H1 (cell line): ENCODE data around the gene AOPEP. TPM values are rescaled to one million over a fixed set of nuclear protein-coding genes. Genes with fewer than 3 reads are reported as not detected.

ENCODE experiments used
- CTCF ChIA-PET: fragments of 300-600 bp; sonication (Branson Sonifier 250); formaldehyde crosslinking; loops from one replicate; lab custom pipeline; 2021; ENCODE audit not compliant: partially characterized antibody; lab: Charles Lee
- POLR2A ChIA-PET: fragments of 300-600 bp; sonication (Branson Sonifier 250); formaldehyde crosslinking; loops from one replicate; lab custom pipeline; 2021; ENCODE audit warnings: inconsistent platforms; ENCODE audit not compliant: partially characterized antibody; lab: Charles Lee
- DNase-seq, 2 experiments: peaks; one replicate each; pipeline versions ENCODE4 v3.0.0 to v3.0.0-alpha.2; 2010 to 2022; ENCODE audit warnings: low spot score in 2 of 2, low read depth in 1 of 2, mixed read lengths in 1 of 2
- FAIRE-seq: peaks from 2 replicates; lab custom pipeline; 2011; peaks lifted over from hg19 to GRCh38; lab: Jason Lieb, UNC
- H2AFZ ChIP-seq: 2 replicates; pipeline ENCODE4 v1.8.1; 2012; ENCODE audit warnings: low read length, inconsistent platforms
- H2AK5ac ChIP-seq: 2 replicates; pipeline ENCODE4 v1.6.1; 2013; ENCODE audit warnings: low read depth, low read length
- H2BK120ac ChIP-seq: replicated peaks from 2 replicates; pipeline ENCODE3; 2013; ENCODE audit warnings: low read depth, low read length, inconsistent platforms
- H2BK12ac ChIP-seq: 2 replicates; pipeline ENCODE4 v1.6.1; 2013; ENCODE audit warnings: low read depth, low read length
- H2BK15ac ChIP-seq: 2 replicates; pipeline ENCODE4 v1.6.1; 2013; ENCODE audit warnings: low read length
- H2BK20ac ChIP-seq: 2 replicates; pipeline ENCODE4 v1.6.1; 2013; ENCODE audit warnings: low read length
- H2BK5ac ChIP-seq: 2 replicates; pipeline ENCODE4 v1.6.1; 2013; ENCODE audit warnings: low read depth, low read length
- H3K14ac ChIP-seq: 2 replicates; pipeline ENCODE4 v1.6.1; 2013; ENCODE audit warnings: inconsistent platforms; ENCODE audit not compliant: insufficient read length
- H3K18ac ChIP-seq: 2 replicates; pipeline ENCODE4 v1.6.1; 2013; ENCODE audit warnings: low read length; ENCODE audit errors: extremely low read depth
- H3K23ac ChIP-seq: 2 replicates; pipeline ENCODE4 v1.6.1; 2013; ENCODE audit warnings: inconsistent platforms; ENCODE audit not compliant: insufficient read length
- H3K23me2 ChIP-seq: 2 replicates; pipeline ENCODE4 v1.6.1; 2013; ENCODE audit warnings: low read depth, low read length
- H3K27ac ChIP-seq: 2 replicates; pipeline ENCODE4 v1.6.1; 2011; ENCODE audit warnings: low read depth, low read length, inconsistent platforms
- H3K27me3 ChIP-seq, 4 experiments: replicated peaks in 1 of 4; 1 replicate in 1 of 4; 2 replicates in 3 of 4; pipeline versions ENCODE4 v1.6.1 to v1.8.1; 2011 to 2013; ENCODE audit warnings: low read length in 3 of 4, mild to moderate bottlenecking in 3 of 4, inconsistent platforms in 2 of 4, mixed read lengths in 2 of 4, moderate library complexity in 1 of 4; ENCODE audit not compliant: control insufficient read depth in 3 of 4, insufficient read depth in 3 of 4; ENCODE audit errors: extremely low read depth in 1 of 4
- H3K36me3 ChIP-seq, 4 experiments: 2 replicates each; pipeline versions ENCODE4 v1.6.1 to v1.8.1; 2011 to 2013; ENCODE audit warnings: mild to moderate bottlenecking in 4 of 4, low read length in 3 of 4, moderate library complexity in 2 of 4, control low read depth in 1 of 4, inconsistent platforms in 1 of 4; ENCODE audit not compliant: insufficient read depth in 4 of 4, control insufficient read depth in 2 of 4
- H3K4ac ChIP-seq: replicated peaks from 2 replicates; pipeline ENCODE3; 2013; ENCODE audit warnings: low read length, low read depth, mixed read lengths, inconsistent platforms; ENCODE audit not compliant: insufficient read length
- H3K4me1 ChIP-seq, 4 experiments: replicated peaks in 1 of 4; 1 replicate in 1 of 4; 2 replicates in 3 of 4; pipeline versions ENCODE4 v1.6.1 to v1.8.1; 2011 to 2013; ENCODE audit warnings: low read length in 3 of 4, inconsistent platforms in 2 of 4, mixed read lengths in 1 of 4; ENCODE audit not compliant: insufficient read depth in 4 of 4, control insufficient read depth in 3 of 4
- H3K4me2 ChIP-seq, 2 experiments: 2 replicates each; pipeline versions ENCODE4 v1.6.1 to v1.8.1; 2011 to 2013; ENCODE audit warnings: low read depth in 2 of 2, low read length in 2 of 2, control low read depth in 1 of 2, inconsistent platforms in 1 of 2, mild to moderate bottlenecking in 1 of 2; ENCODE audit not compliant: insufficient read depth in 1 of 2
- H3K4me3 ChIP-seq, 4 experiments: fragments of 200-600, 300-600 bp in 1 of 4; sonication (generic), shearing (Covaris generic), sonication (Bioruptor Twin) in 1 of 4; 2 replicates each; pipeline versions ENCODE4 v1.5.1 to v1.8.1; 2011 to 2016; ENCODE audit warnings: low read length in 4 of 4, low read depth in 3 of 4, control low read depth in 2 of 4, inconsistent platforms in 2 of 4, mild to moderate bottlenecking in 2 of 4, mixed read lengths in 1 of 4, moderate library complexity in 1 of 4; ENCODE audit not compliant: insufficient read depth in 2 of 4; ENCODE audit errors: extremely low read depth in 1 of 4
- H3K56ac ChIP-seq: replicated peaks from 2 replicates; pipeline ENCODE3; 2013; ENCODE audit warnings: low read depth, mild to moderate bottlenecking, mixed read lengths, low read length, inconsistent platforms; ENCODE audit not compliant: insufficient read length
- H3K79me1 ChIP-seq: 2 replicates; pipeline ENCODE4 v1.6.1; 2013; ENCODE audit warnings: low read depth, low read length, control low read depth
- H3K79me2 ChIP-seq, 2 experiments: 2 replicates each; pipeline versions ENCODE4 v1.6.1 to v1.8.1; 2012 to 2013; ENCODE audit warnings: low read length in 2 of 2, mild to moderate bottlenecking in 2 of 2, inconsistent platforms in 1 of 2; ENCODE audit not compliant: insufficient read depth in 2 of 2, control insufficient read depth in 1 of 2
- H3K9ac ChIP-seq, 4 experiments: replicated peaks in 1 of 4; 1 replicate in 1 of 4; 2 replicates in 3 of 4; pipeline versions ENCODE4 v1.6.1 to v1.8.1; 2011 to 2013; ENCODE audit warnings: low read depth in 3 of 4, low read length in 3 of 4, control low read depth in 2 of 4, mild to moderate bottlenecking in 2 of 4, moderate library complexity in 2 of 4, inconsistent platforms in 1 of 4; ENCODE audit errors: extremely low read depth in 1 of 4
- H3K9me3 ChIP-seq, 2 experiments: 2 replicates each; pipeline versions ENCODE4 v1.6.1 to v1.8.1; 2012 to 2013; ENCODE audit warnings: mild to moderate bottlenecking in 2 of 2, moderate library complexity in 2 of 2, control low read depth in 1 of 2, inconsistent platforms in 1 of 2, low read depth in 1 of 2, low read length in 1 of 2, mixed read lengths in 1 of 2; ENCODE audit not compliant: insufficient read depth in 2 of 2
- H4K20me1 ChIP-seq, 2 experiments: replicated peaks in 1 of 2; 2 replicates each; pipeline versions ENCODE3 to v1.8.1; 2011 to 2013; ENCODE audit warnings: inconsistent platforms in 2 of 2, low read length in 2 of 2, mild to moderate bottlenecking in 1 of 2; ENCODE audit not compliant: insufficient read depth in 2 of 2, control insufficient read depth in 1 of 2
- H4K5ac ChIP-seq: 2 replicates; pipeline ENCODE4 v1.6.1; 2013; ENCODE audit warnings: low read length, low read depth, mixed read lengths, inconsistent platforms; ENCODE audit not compliant: insufficient read length
- H4K8ac ChIP-seq: 2 replicates; pipeline ENCODE4 v1.8.0; 2013; ENCODE audit warnings: mild to moderate bottlenecking, moderate library complexity, low read length, inconsistent platforms; ENCODE audit not compliant: insufficient read depth; ENCODE audit errors: extremely low read depth
- H4K91ac ChIP-seq: replicated peaks from 2 replicates; pipeline ENCODE3; 2013; ENCODE audit warnings: low read length, mixed read lengths, inconsistent platforms; ENCODE audit not compliant: insufficient read length
- CHD1 ChIP-seq: IDR thresholded peaks from 2 replicates; pipeline ENCODE4 v1.6.1; 2012; ENCODE audit warnings: low read depth, low read length, improper control_type of control experiment
- EZH2 ChIP-seq: fragments of 200-600 bp; sonication (generic); IDR thresholded peaks from 2 replicates; pipeline ENCODE4 v1.7.1; 2012; ENCODE audit warnings: low read depth, mild to moderate bottlenecking, moderate library complexity, low read length, inconsistent platforms; ENCODE audit not compliant: severe bottlenecking
- FOSL1 ChIP-seq: IDR thresholded peaks from 2 replicates; pipeline ENCODE4 v1.6.1; 2011; ENCODE audit warnings: mild to moderate bottlenecking, low read depth, low read length, moderate library complexity; ENCODE audit not compliant: insufficient read depth
- MAFK ChIP-seq: IDR thresholded peaks from 2 replicates; pipeline ENCODE4 v1.6.1; 2012; ENCODE audit warnings: low read depth, mild to moderate bottlenecking, improper control_type of control experiment, low read length
- MAX ChIP-seq: IDR thresholded peaks from 2 replicates; pipeline ENCODE4 v1.6.1; 2012; ENCODE audit warnings: inconsistent platforms
- PHF8 ChIP-seq: fragments of 200-600 bp; sonication (generic); conservative IDR thresholded peaks from 2 replicates; pipeline ENCODE4 v1.7.1; 2012; ENCODE audit warnings: low read depth, mild to moderate bottlenecking, inconsistent platforms, low read length, moderate library complexity
- RBBP5 ChIP-seq: IDR thresholded peaks from 2 replicates; pipeline ENCODE4 v1.7.1; 2012; ENCODE audit warnings: low read depth, mild to moderate bottlenecking, inconsistent platforms, low read length, moderate library complexity, borderline replicate concordance
- RFX5 ChIP-seq: IDR thresholded peaks from 2 replicates; pipeline ENCODE4 v1.6.1; 2011; ENCODE audit warnings: low read depth, low read length, improper control_type of control experiment, borderline replicate concordance
- SIN3A ChIP-seq, 2 experiments: IDR thresholded peaks in 1 of 2; conservative IDR thresholded peaks in 1 of 2; 2 replicates each; pipeline ENCODE4 v1.6.1; 2011 to 2012; ENCODE audit warnings: low read length in 2 of 2, improper control_type of control experiment in 1 of 2, low read depth in 1 of 2, mild to moderate bottlenecking in 1 of 2
- SIX5 ChIP-seq: IDR thresholded peaks from 2 replicates; pipeline ENCODE4 v1.6.1; 2011; ENCODE audit warnings: mild to moderate bottlenecking, low read depth, low read length
- SRF ChIP-seq: IDR thresholded peaks from 2 replicates; pipeline ENCODE4 v1.6.1; 2011; ENCODE audit warnings: mild to moderate bottlenecking, low read depth, low read length, moderate library complexity
- TEAD4 ChIP-seq: IDR thresholded peaks from 2 replicates; pipeline ENCODE4 v1.6.1; 2012; ENCODE audit warnings: low read depth, low read length, inconsistent platforms, mixed read lengths
- YY1 ChIP-seq: IDR thresholded peaks from 2 replicates; pipeline ENCODE4 v1.6.1; 2011; ENCODE audit warnings: low read depth, mild to moderate bottlenecking, low read length
- ZNF274 ChIP-seq: IDR thresholded peaks from 2 replicates; pipeline ENCODE4 v1.7.0; 2012; ENCODE audit warnings: low read length, borderline replicate concordance; ENCODE audit errors: extremely low read depth
- WGBS, 2 experiments: shearing (Covaris generic) in 1 of 2; methylation state at CpG; one replicate each; pipeline versions ENCODE4 v1.1.6 to v1.1.7; 2013 to 2015; ENCODE audit warnings: low lambda C conversion rate in 2 of 2, mixed read lengths in 2 of 2, inconsistent platforms in 1 of 2, low coverage in 1 of 2, missing lambda C conversion rate in 1 of 2; ENCODE audit not compliant: insufficient replicate concordance in 2 of 2, insufficient coverage in 1 of 2, insufficient read length in 1 of 2; ENCODE audit errors: extremely low coverage in 1 of 2, missing lambda C conversion rate in 1 of 2; 5-methylcytosine and 5-hydroxymethylcytosine counted together
- polyA plus RNA-seq, 7 experiments: library from polyadenylated mRNA; depleted of rRNA in 3 of 7; stranded (reverse) in 5 of 7; unstranded in 2 of 7; fragments of >200 nt in 5 of 7; fragments of 200-250 nt in 2 of 7; gene quantifications; 1 replicate in 5 of 7; 2 replicates in 1 of 7; 4 replicates in 1 of 7; pipeline versions ENCODE4 v1.2.1 to v1.2.3, GENCODE V29; 2011 to 2013; ENCODE audit warnings: missing spikeins in 2 of 7, mixed read lengths in 2 of 7
- total RNA-seq: library from RNA; stranded (reverse); fragmentation: NEBNext Ultra II Directional; extraction: Animal tissue kit (Norgen Biotek cat#: 25700); gene quantifications from 2 replicates; pipeline ENCODE4 v1.2.1, GENCODE V29; 2021

AOPEP gene
- total and polyA plus RNA-seq, 2 of the 8 experiments (the other 6 are each of a cell fraction or from before 2014, with no cell fraction given), result 6.1 to 14.3 TPM

GRCh38 chr9:95081998-95082397 lies 355.5 kb downstream of the AOPEP start:
- Histone ChIP-seq H3K14ac (peak overlapping the region; percentile 16), H2BK5ac (no peak overlapping the region), H3K4me2 (no peak overlapping the region), H3K9ac (no peak overlapping the region), H3K27me3 (no peaks in the 10 kb centered on the region), H3K4me3 (no peak overlapping the region), H3K79me2 (no peaks in the 10 kb centered on the region), H4K5ac (no peak overlapping the region), H3K79me1 (no peaks in the 10 kb centered on the region; the same call in 1 of the 2 replicates), H3K18ac (no peak overlapping the region), H4K91ac (no peak overlapping the region), H2BK120ac (no peak overlapping the region), H4K20me1 (peaks cover 0 to 7% of the 10 kb centered on the region in 2 experiments), H2BK15ac (no peak overlapping the region), H3K56ac (no peak overlapping the region), H2BK20ac (no peak overlapping the region), H2AK5ac (no peak overlapping the region), H2BK12ac (no peak overlapping the region), H4K8ac (no peak overlapping the region), H3K36me3 (peaks cover 0 to 6% (median 1%) of the 10 kb centered on the region in 4 experiments; a peak in 2 of 8 replicates), H3K23ac (no peak overlapping the region), H3K9me3 (no peaks in the 10 kb centered on the region), H3K4ac (no peak overlapping the region), H3K27ac (no peak overlapping the region), H3K4me1 (peaks cover 0 to 9% (median 2%) of the 10 kb centered on the region in 4 experiments; a peak in 3 of 7 replicates), H2AFZ (no peak overlapping the region), H3K23me2 (peaks cover 2% of the 10 kb centered on the region; the same call in 1 of the 2 replicates)
- 92% methylated on average over 19 of the region's 19 CpGs; no CpG with 5 or more reads in 1 of the 2 experiments for whole genome bisulfite sequencing, 2 experiments
- no peak for FAIRE-seq
- no peak for DNase-seq
- ChIA-PET CTCF (interaction anchor here (0.9 to 3.8 kb wide), 5 partner anchors 14 to 400 kb away, joined by 3 to 20 read pairs (median 5); no protein-coding TSS in a partner anchor), POLR2A (no interaction called here)
- TF ChIP-seq YY1 (no peak), ZNF274 (no peak), RFX5 (no peak), FOSL1 (no peak), PHF8 (no peak), RBBP5 (no peak), MAFK (no peak), EZH2 (no peak), TEAD4 (no peak), SIN3A (conservative IDR thresholded peaks at IDR 0.05 in 1 of 2, IDR thresholded peaks at IDR 0.05 in 1 of 2; ENCODE audit: low read depth in 1 of 2, low read length in 2 of 2) (no peak), CHD1 (no peak), MAX (no peak), SIX5 (no peak), SRF (no peak)
